Activated CD4-positive, alpha-beta T cell treated with anti-CD3 and anti-CD28 coated beads for 36 hours (primary cell): Measurements from ENCODE around the gene HDGF. TPM values are rescaled to one million over a fixed set of nuclear protein-coding genes. Genes with fewer than 3 reads are reported as not detected.

ENCODE experiments used
- ATAC-seq: fragments of 200-7000 bp; cut with Tn5 transposase; one replicate; pipeline ENCODE4 v1.10.0; 2021; ENCODE audit warnings: mild to moderate bottlenecking, moderate library complexity
- CTCF ChIA-PET: fragments of 350-600 bp; sonication (Branson Sonifier 250); formaldehyde crosslinking; loops from one replicate; lab custom pipeline; 2021; ENCODE audit warnings: antibody characterized with exemption; lab: Charles Lee
- POLR2A ChIA-PET: fragments of 350-600 bp; sonication (Branson Sonifier 250); formaldehyde crosslinking; loops from one replicate; lab custom pipeline; 2021; ENCODE audit warnings: antibody characterized with exemption, inconsistent platforms; lab: Charles Lee
- DNase-seq: peaks from one replicate; pipeline ENCODE4 v3.0.0-alpha.2; 2020
- H3K27ac Mint-ChIP-seq: one replicate; pipeline ENCODE4 v1.8.0; 2021; ENCODE audit warnings: mixed read lengths
- H3K27me3 Mint-ChIP-seq: one replicate; pipeline ENCODE4 v1.8.0; 2021; ENCODE audit warnings: mixed read lengths
- H3K36me3 Mint-ChIP-seq: one replicate; pipeline ENCODE4 v1.8.0; 2021; ENCODE audit warnings: low read depth, mixed read lengths
- H3K4me1 Mint-ChIP-seq: one replicate; pipeline ENCODE4 v1.8.0; 2021; ENCODE audit warnings: mixed read lengths
- H3K4me3 Mint-ChIP-seq: one replicate; pipeline ENCODE4 v1.8.0; 2021; ENCODE audit warnings: mild to moderate bottlenecking, moderate library complexity, mixed read lengths
- H3K9me3 Mint-ChIP-seq: one replicate; pipeline ENCODE4 v1.8.0; 2021; ENCODE audit warnings: low read depth, mixed read lengths
- intact Hi-C, 2 experiments: fragments of 100-400 bp; cut with DNase I in 1 of 2; cut with micrococcal nuclease in 1 of 2; formaldehyde crosslinking; loops; one replicate each; pipeline versions ENCODE4 v1.14.2 to v1.15.1; 2022 to 2024; cut with DNase I, micrococcal nuclease
- total RNA-seq, 2 experiments: library from RNA; stranded (reverse); gene quantifications; one replicate each; pipeline ENCODE4 v1.2.3, GENCODE V29; 2021

The HDGF gene
- total RNA-seq, 2 experiments from 2014 or later, result 312 to 358 TPM

DNA sequence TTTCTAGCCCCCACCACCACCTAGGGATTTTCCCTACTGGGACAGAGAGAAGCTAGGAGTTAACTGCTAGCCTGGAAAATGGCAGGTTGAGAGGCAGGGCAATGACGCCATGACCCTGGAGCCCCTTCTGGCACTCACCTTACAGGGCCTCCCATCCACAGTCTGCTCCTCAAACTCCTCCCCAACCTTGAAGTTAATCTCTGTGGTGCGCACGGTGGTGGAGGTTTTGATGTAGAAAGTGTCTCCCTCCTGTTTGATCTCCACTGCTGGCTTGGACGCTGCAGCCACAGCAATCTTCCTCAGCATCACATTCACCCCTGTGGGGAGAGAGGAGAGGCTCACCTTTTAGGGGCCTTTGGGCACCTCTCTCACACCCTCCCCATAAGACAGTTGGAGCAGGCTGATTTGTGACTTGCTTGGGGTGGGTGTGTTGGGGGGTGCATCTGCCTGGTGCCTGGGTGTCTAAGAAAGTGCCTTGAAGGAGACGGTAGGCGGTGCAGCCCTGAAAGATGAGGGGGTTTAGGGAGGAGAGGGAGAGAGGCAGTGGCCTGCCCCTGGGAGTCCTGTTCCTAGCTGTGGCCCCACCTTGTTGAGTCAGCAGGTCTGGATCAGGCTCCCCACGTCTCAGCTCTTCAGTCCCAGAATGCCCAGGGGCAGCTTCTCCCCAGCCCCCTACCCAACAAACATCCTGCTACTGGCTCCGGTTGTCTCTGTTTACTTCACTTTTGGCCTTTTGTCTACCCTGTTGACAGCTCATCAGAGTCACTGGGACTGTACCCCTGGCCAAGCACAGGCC, 50.5 kb downstream of the HDGF start:
- H3K4me1 Mint-ChIP-seq, result peaks cover 13% of the 10 kb centered on the region
- ATAC-seq, result no peak
- intact Hi-C loops, result no loop called here
- POLR2A ChIA-PET, result no interaction called here
- H3K9me3 Mint-ChIP-seq, result no peaks in the 10 kb centered on the region
- no peak for DNase-seq
- H3K36me3 Mint-ChIP-seq, result no peaks in the 10 kb centered on the region
- H3K27ac Mint-ChIP-seq, result no peak overlapping the region
- H3K27me3 Mint-ChIP-seq, result peaks cover 36% of the 10 kb centered on the region
- CTCF ChIA-PET, result interaction anchor here (0.7 to 11.2 kb wide), 4 partner anchors 12 to 73 kb away, joined by 3 to 186 read pairs (median 56); partner anchors contain the start of genes ISG20L2 and METTL25B
- H3K4me3 Mint-ChIP-seq, result no peak overlapping the region

DNA sequence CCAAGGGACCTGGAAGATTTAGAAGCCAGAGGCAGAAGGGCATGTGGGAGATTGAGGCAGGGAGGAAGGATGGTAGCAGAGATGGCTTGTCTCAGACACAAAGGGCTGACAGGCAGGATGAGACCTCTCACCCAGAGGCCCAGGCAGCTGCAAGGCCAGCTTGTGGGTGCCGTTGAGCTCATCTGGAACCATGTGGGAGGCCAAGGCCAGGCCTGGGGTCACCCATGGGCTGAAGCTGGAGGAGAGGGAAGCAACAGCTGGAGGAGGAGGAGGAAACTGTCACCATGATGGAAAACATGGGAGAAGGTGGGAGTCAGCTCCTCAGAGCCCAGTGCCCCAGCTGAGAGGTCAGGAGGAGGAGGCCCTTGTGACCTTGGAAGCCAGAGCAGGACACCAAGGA, 52.5 kb downstream of the HDGF start:
- Mint-ChIP-seq H3K4me3 (no peak overlapping the region), H3K36me3 (no peaks in the 10 kb centered on the region), H3K9me3 (no peaks in the 10 kb centered on the region), H3K27ac (no peak overlapping the region), H3K27me3 (peaks cover 34% of the 10 kb centered on the region), H3K4me1 (no peaks in the 10 kb centered on the region)
- DNase-seq (no peak), ATAC-seq (no peak)
- ChIA-PET CTCF (interaction anchor here (0.6 to 11.2 kb wide), 3 partner anchors 10 to 108 kb away, joined by 3 to 186 read pairs (median 110); partner anchors contain the start of genes ISG20L2, METTL25B and NAXE), POLR2A (no interaction called here)
- intact Hi-C loops, result no loop called here

DNA sequence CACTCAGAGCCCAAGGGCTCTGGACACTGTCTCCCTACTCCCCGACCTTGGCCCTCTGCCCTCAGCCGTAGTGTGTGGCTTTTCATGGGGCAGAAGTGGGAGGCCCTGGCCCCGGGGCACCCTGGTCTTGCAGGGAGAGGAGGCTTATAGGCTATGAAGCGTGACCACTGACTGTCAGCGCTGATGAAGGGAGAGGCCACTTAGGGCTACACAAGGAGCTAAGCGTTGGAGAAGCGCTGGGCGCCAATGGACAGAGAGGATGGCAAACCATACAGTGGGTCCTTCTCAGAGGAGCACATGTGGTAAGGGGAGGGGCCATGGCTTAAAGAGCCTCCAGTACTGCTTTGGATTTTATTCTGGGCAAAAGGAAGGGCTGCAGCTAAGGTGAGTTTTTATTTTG, 54.0 kb downstream of the HDGF start:
- Mint-ChIP-seq H3K4me1 (peaks cover 9% of the 10 kb centered on the region), H3K36me3 (no peaks in the 10 kb centered on the region), H3K4me3 (no peak overlapping the region), H3K27ac (no peak overlapping the region), H3K9me3 (no peaks in the 10 kb centered on the region), H3K27me3 (peaks cover 35% of the 10 kb centered on the region)
- POLR2A ChIA-PET, result no interaction called here
- no peak for DNase-seq
- ATAC-seq, result no peak
- intact Hi-C loops, result no loop called here
- CTCF ChIA-PET, result interaction anchor here (0.7 to 10.2 kb wide), 4 partner anchors 8 to 48 kb away, joined by 3 to 186 read pairs (median 4); no protein-coding TSS in a partner anchor

DNA sequence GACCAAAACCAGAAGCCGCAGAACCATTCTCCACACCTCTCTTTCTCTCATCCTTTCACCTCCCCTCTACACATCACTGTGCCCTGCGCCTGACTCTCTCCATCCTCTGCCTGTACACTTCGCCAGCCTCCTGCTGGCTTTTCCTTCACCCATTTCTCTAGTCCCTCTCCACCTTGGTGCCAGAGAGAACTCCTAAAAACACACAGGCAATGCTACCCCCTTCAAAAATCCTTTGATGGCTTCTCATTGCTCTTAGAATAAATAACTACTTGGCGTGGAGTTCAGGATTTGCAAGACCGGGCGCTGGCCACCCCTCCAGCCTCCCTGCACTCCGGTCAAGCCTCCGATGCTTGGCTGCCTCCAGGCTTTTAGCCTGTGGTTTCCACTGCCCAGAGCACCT, 54.7 kb downstream of the HDGF start:
- intact Hi-C loops, result no loop called here
- Mint-ChIP-seq H3K4me1 (peaks cover 17% of the 10 kb centered on the region), H3K4me3 (no peak overlapping the region), H3K9me3 (no peaks in the 10 kb centered on the region), H3K27me3 (peaks cover 40% of the 10 kb centered on the region), H3K27ac (no peak overlapping the region), H3K36me3 (no peaks in the 10 kb centered on the region)
- DNase-seq, result no peak
- CTCF ChIA-PET, result interaction anchor here (0.9 to 1.5 kb wide), 2 partner anchors 10 to 29 kb away, joined by 3 to 6 read pairs; no protein-coding TSS in a partner anchor
- POLR2A ChIA-PET, result no interaction called here
- ATAC-seq, result no peak

DNA sequence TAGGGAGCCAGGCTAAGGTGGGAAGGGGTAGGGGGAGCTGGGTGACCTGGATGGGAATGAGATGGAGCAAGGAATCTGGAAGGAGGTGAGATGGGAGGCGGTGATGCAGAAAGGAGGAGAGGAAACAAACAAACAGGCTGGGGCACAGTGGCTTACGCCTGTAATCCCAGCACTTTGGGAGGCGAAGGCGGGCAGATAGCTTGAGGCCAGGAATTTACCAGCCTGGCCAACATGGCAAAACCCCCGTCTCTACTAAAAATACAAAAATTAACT, 56.8 kb downstream of the HDGF start:
- intact Hi-C loops, result no loop called here
- Mint-ChIP-seq H3K27me3 (peaks cover 51% of the 10 kb centered on the region), H3K9me3 (no peaks in the 10 kb centered on the region), H3K4me3 (no peak overlapping the region), H3K27ac (no peak overlapping the region), H3K36me3 (no peaks in the 10 kb centered on the region), H3K4me1 (peaks cover 18% of the 10 kb centered on the region)
- POLR2A ChIA-PET, result no interaction called here
- ATAC-seq (no peak), DNase-seq (no peak)
- CTCF ChIA-PET, result interaction anchor here (0.8 to 2.8 kb wide), 4 partner anchors 10 to 195 kb away, joined by 3 to 12 read pairs (median 6); no protein-coding TSS in a partner anchor

DNA sequence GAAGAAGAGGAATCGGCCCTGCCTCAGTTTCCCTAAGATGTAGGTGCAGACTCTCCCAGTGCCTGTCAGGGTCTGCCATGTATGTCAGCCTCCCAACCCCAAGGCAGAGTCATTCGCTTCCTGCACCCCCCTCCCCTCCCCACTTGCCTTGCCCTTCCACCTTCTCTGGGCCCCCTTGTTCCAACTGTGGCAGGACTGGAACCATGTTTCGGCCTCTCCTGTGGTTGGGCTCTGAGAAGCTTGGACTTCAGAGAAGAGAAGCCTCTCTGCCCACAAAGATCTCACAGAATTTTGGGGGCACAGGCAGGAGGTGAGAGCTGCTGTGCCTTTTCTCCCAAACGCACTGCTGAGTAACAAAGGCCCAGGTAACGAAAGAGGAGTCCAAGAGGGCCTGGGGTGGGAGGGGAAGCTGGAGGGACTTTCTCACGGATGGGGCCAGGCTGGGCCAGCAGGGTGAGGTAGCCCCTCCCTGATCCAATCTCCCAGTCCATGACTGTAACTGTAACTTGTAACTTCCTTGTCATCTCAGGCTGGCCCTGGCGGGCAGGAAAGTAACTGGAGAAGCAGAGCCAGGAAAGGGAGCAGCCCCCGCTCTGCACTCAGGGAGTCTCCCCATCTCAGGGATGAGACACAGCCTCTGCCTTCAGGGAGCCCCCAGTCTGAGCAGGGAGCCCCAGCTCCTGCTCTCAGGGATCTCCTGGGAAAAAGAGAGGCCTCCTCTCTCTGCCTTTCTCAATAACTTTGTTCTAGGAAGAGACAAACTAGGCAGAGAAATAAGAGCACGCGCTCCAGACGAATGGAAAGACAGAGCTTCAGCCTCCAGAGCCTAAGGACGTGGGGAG, 57.4 kb downstream of the HDGF start:
- no peak for DNase-seq
- Mint-ChIP-seq H3K9me3 (no peaks in the 10 kb centered on the region), H3K36me3 (no peaks in the 10 kb centered on the region), H3K4me1 (peaks cover 22% of the 10 kb centered on the region), H3K27me3 (peaks cover 54% of the 10 kb centered on the region), H3K4me3 (no peak overlapping the region), H3K27ac (no peak overlapping the region)
- intact Hi-C loops, result no loop called here
- CTCF ChIA-PET, result interaction anchor here (0.5 to 2.8 kb wide), 7 partner anchors 10 to 195 kb away, joined by 3 to 12 read pairs (median 3); no protein-coding TSS in a partner anchor
- POLR2A ChIA-PET, result no interaction called here
- no peak for ATAC-seq

DNA sequence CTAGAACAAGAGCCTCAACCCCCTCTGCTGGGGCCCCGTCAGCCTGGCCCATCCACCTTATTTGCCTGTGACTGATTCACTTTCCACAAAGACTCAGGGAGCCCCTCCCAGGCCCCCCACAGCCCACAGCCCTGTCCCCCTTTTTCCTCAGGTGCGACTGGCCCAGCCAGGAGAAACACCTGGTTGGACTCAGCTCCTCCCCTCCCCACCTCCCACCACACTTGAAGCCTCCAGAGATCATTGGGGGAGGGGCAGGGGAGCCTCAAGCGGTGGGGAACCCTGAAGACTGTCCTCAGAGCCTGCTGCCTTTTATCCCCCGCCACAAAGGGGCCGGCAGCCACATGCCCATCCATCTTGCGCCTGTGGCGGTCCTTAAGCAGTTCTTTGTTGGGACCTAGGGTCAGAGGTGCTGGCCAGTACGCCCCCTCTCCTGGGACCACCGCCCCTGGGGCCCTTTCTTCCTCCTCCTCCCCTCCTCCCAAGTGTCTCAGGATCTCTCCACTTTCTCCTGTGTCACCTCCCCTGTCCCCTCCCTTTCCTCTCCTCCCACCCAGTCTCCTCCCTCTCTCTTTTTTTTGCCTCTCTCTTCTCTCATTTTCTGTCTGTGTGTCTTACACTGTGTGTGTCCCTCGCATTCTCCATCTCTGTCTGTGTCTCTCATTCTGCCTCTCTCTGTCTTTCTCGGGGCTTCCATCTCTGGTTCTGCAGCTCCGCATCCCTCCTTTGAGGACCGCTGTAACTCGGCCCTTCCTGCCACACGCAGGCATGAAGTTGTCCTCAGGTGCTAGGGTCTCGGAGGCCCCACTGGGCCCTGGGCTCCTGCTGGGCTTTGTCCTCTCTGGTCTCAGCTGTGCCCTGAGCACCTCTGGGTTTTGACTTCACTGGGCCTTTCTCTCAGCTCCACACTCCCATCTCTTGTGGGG, 58.3 kb downstream of the HDGF start:
- Mint-ChIP-seq H3K9me3 (no peaks in the 10 kb centered on the region), H3K4me3 (no peak overlapping the region), H3K27ac (no peak overlapping the region), H3K4me1 (peaks cover 22% of the 10 kb centered on the region), H3K27me3 (peaks cover 59% of the 10 kb centered on the region), H3K36me3 (no peaks in the 10 kb centered on the region)
- POLR2A ChIA-PET, result no interaction called here
- ATAC-seq (no peak), DNase-seq (no peak)
- CTCF ChIA-PET, result interaction anchor here (1.0 to 11.5 kb wide), 5 partner anchors 23 to 196 kb away, joined by 3 to 220 read pairs (median 3); partner anchors contain the start of genes ISG20L2 and METTL25B
- intact Hi-C loops, result no loop called here

DNA sequence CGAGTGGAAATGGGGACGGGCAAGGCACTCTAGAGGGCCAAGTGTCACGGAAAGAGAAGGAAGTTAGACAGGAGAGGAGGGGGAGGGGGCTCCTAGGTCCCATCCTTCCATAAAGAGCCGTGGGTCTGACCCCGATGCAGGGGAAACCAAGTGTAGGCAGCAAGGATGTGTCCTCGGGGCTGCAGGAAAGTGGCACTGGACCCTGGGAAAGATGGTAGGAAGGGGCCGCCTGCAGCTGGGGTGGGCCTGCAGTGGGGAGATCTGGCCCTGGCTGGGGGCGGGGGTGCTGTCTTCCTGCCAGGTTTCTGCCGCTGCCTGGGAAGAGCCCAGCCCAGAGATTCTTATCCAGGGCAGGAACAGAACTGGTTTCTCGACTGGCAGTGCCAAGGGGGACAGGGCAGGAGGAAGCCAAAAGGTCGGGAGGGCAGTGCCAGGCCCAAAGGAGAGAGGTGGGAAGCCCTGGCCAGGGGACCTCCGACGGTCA, 59.0 kb downstream of the HDGF start:
- Mint-ChIP-seq H3K36me3 (no peaks in the 10 kb centered on the region), H3K4me3 (no peak overlapping the region), H3K4me1 (peaks cover 22% of the 10 kb centered on the region), H3K27ac (no peak overlapping the region), H3K9me3 (no peaks in the 10 kb centered on the region), H3K27me3 (peaks cover 57% of the 10 kb centered on the region)
- no peak for DNase-seq
- ATAC-seq, result no peak
- intact Hi-C loops, result no loop called here
- POLR2A ChIA-PET, result no interaction called here
- CTCF ChIA-PET, result interaction anchor here (6.0 to 11.5 kb wide), 2 partner anchors 10 to 35 kb away, joined by 186 to 220 read pairs; partner anchors contain the start of genes CRABP2, ISG20L2 and METTL25B
